ENCODE measurements around the gene C19orf85.

C19orf85 gene

GRCh38 chr19:55436847-55437246 lies 27.7 kb downstream of the C19orf85 start:
- TF ChIP-seq USF1 (IDR thresholded peaks at IDR 0.05): peak; percentile 48; the same call in 1 of the 2 replicates
- no peak for TF ChIP-seq YY1 (IDR thresholded peaks at IDR 0.05; ENCODE audit: low read depth)
- TF ChIP-seq TEAD4 (IDR thresholded peaks at IDR 0.05): no peak
- no peak for TF ChIP-seq CEBPB (IDR thresholded peaks at IDR 0.05)
- no peak for TF ChIP-seq EGR1 (IDR thresholded peaks at IDR 0.05)
- TF ChIP-seq TCF12 (IDR thresholded peaks at IDR 0.05; ENCODE audit: low read depth): no peak

GRCh38 chr19:55435020-55435419 lies 29.5 kb downstream of the C19orf85 start:
- TF ChIP-seq ZBTB7A (IDR thresholded peaks at IDR 0.05; ENCODE audit: low read depth) (no peak), EP300 (IDR thresholded peaks at IDR 0.05; ENCODE audit: borderline replicate concordance) (no peak), REST (IDR thresholded peaks at IDR 0.05; ENCODE audit: low read depth) (no peak), FOXM1 (IDR thresholded peaks at IDR 0.05; ENCODE audit: borderline replicate concordance, low read depth) (no peak), CREB1 (IDR thresholded peaks at IDR 0.05; ENCODE audit: low read depth) (no peak), TCF12 (IDR thresholded peaks at IDR 0.05; ENCODE audit: low read depth) (no peak), RAD21 (IDR thresholded peaks at IDR 0.05; ENCODE audit: low read depth) (no peak), CEBPB (IDR thresholded peaks at IDR 0.05) (no peak), NFIC (IDR thresholded peaks at IDR 0.05) (no peak), YY1 (IDR thresholded peaks at IDR 0.05; ENCODE audit: low read depth) (no peak), MAX (IDR thresholded peaks at IDR 0.05) (no peak), TEAD4 (IDR thresholded peaks at IDR 0.05) (no peak), USF1 (IDR thresholded peaks at IDR 0.05) (no peak), TAF1 (IDR thresholded peaks at IDR 0.05; ENCODE audit: low read depth) (no peak), EGR1 (IDR thresholded peaks at IDR 0.05) (no peak)

- TF ChIP-seq USF1 (IDR thresholded peaks at IDR 0.05) (no peak), EGR1 (IDR thresholded peaks at IDR 0.05) (no peak), YY1 (IDR thresholded peaks at IDR 0.05; ENCODE audit: low read depth) (no peak), NFIC (IDR thresholded peaks at IDR 0.05) (no peak)
These were observed 30.1 kb downstream of the C19orf85 start for GRCh38 chr19:55434356-55434919.

- TF ChIP-seq CEBPB (IDR thresholded peaks at IDR 0.05) (no peak), ZBTB7A (IDR thresholded peaks at IDR 0.05; ENCODE audit: low read depth) (no peak), TCF12 (IDR thresholded peaks at IDR 0.05; ENCODE audit: low read depth) (no peak), EGR1 (IDR thresholded peaks at IDR 0.05) (no peak), REST (IDR thresholded peaks at IDR 0.05; ENCODE audit: low read depth) (no peak), EP300 (IDR thresholded peaks at IDR 0.05; ENCODE audit: borderline replicate concordance) (no peak), TEAD4 (IDR thresholded peaks at IDR 0.05) (no peak), NFIC (IDR thresholded peaks at IDR 0.05) (no peak), MAX (IDR thresholded peaks at IDR 0.05) (no peak), YY1 (IDR thresholded peaks at IDR 0.05; ENCODE audit: low read depth) (no peak), CREB1 (IDR thresholded peaks at IDR 0.05; ENCODE audit: low read depth) (no peak), TAF1 (IDR thresholded peaks at IDR 0.05; ENCODE audit: low read depth) (no peak), RAD21 (IDR thresholded peaks at IDR 0.05; ENCODE audit: low read depth) (no peak), USF1 (IDR thresholded peaks at IDR 0.05) (no peak), FOXM1 (IDR thresholded peaks at IDR 0.05; ENCODE audit: borderline replicate concordance, low read depth) (no peak)
These were observed 31.3 kb downstream of the C19orf85 start for GRCh38 chr19:55433292-55433691.

GRCh38 chr19:55432241-55432959 lies 32.2 kb downstream of the C19orf85 start:
- TF ChIP-seq CREB1 (IDR thresholded peaks at IDR 0.05; ENCODE audit: low read depth) (peak; percentile 44; the same call in 1 of the 2 replicates), RAD21 (IDR thresholded peaks at IDR 0.05; ENCODE audit: low read depth) (no peak)
